ENCODE results near the gene ABCC4.

The ABCC4 gene

GRCh38 chr13:95035311-95036109 is 265.7 kb downstream of the ABCC4 start:
- DNase-seq = no peak

GRCh38 chr13:95033890-95034289 is 267.4 kb downstream of the ABCC4 start:
- DNase-seq = no peak

DNA sequence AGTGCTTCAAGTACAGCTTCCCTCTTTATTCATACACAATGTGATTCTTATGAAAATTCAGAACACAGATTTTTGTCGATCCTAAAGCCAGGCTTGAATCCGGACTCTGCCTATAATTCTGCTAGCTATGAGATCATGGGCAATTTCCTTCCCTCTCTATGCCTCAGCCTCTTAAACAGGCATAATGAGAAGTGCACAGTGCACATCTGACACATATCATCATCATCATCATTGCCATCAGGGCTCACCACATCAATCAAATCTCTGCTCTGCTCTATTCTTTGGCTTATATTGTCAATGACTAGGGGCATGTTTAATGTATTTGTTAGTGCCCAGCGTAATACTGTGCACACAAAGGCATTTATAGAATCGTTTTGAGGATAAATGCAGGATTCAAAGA is 269.1 kb downstream of the ABCC4 start:
- DNase-seq = no peak

- DNase-seq = no peak
These were observed 270.4 kb downstream of the ABCC4 start for GRCh38 chr13:95030821-95031343.

DNA sequence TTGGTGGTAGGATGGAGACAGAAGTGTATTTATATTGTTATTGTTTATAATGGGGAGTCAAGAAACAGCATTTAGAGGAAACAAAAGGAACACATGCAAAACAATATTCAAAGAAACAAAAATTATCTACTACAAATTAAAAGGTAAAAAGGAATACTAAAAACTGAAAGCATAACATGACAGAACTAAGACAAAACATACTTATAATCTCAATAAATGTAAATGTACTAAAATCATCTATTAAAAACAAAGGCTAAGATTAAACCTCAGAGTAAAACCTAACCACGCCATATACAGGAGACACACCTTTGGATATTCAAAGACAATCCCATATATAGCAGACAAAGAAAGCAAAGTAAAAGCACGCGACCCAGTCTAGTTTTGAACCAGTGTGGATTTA is 273.6 kb downstream of the ABCC4 start:
- DNase-seq = no peak

- no peak for DNase-seq
These were observed 276.1 kb downstream of the ABCC4 start for GRCh38 chr13:95025116-95025515.

- no peak for DNase-seq
These were observed 277.8 kb downstream of the ABCC4 start for GRCh38 chr13:95023405-95023804.

DNA sequence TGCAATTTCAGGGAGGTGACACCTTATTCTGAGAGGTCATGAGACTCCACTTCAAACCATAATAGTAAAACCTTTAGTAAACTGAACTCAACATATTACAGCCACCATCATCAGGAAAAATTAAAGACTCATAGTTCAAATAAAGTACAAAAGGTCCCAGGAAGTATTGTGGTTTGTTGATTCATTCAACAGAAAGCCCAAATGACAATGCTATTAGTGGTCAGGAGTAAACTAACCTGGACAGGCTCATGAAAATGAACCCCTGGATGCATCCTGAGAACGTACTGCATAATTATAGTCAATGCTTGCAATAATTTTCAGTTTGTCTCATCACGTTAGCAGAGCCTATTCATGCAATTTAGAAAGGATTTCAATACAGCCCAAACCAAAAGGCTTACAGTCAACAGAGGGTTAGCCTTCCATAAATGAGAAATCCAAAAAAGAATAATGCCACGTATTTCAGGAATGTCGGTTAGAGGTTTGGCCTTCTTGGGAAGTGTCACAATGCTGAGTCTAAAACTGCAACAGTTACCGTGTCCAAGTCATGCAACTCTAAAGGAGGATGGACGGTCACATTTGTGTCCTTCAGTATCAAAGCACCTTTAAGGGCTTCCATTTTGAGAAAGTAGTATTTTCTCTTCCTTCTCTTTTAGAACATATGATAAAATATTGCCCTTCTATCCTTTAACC is 280.8 kb downstream of the ABCC4 start:
- no peak for DNase-seq

- DNase-seq = no peak
These were observed 281.4 kb downstream of the ABCC4 start for GRCh38 chr13:95019886-95020285.

- DNase-seq = no peak
These were observed 293.9 kb downstream of the ABCC4 start for GRCh38 chr13:95007322-95007721.

- DNase-seq = no peak
These were observed 296.0 kb downstream of the ABCC4 start for GRCh38 chr13:95005300-95005699.

- DNase-seq = no peak
These were observed 298.0 kb downstream of the ABCC4 start for GRCh38 chr13:95003019-95003813.

GRCh38 chr13:95002126-95002525 is 299.1 kb downstream of the ABCC4 start:
- no peak for DNase-seq

- DNase-seq = no peak
These were observed 301.4 kb downstream of the ABCC4 start for GRCh38 chr13:94999871-95000270.

DNA sequence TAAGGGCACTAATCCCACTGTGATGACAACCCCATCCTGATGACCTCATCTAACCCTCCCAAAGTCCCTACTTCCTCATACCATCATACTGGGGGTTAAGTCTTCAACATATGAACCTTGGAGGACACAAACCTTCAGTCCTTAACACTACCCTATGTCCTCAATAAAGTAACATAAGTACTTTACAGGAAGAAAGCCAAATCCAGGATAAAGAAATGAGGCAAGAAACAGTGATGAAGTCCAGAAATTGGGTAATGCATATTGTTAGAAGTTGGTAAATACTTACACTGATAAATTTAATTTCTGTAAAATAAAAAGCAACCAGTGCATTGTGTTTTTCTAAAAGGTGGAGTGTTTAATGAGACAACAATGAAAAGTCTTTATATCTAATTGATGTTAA is 304.1 kb downstream of the ABCC4 start:
- no peak for DNase-seq

DNA sequence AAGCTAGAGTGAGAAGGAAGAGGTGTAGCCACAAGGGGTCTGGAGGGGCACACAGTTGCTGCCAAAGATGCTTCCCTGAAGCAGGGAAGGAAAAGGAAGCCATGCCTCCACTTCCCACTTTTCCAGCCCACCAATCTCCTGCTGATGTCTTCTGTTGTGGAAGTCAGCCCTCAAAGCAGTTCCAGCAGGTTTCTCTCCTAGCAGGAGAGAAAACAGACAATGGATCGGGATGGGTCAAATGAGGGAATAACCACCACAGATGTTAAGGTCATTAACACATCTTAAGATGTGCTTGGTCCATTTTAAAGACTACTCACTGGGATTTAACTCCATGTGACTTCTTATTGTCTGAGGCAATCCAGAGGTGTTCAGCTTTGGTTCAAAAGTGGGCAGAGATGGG is 304.8 kb downstream of the ABCC4 start:
- no peak for DNase-seq

DNA sequence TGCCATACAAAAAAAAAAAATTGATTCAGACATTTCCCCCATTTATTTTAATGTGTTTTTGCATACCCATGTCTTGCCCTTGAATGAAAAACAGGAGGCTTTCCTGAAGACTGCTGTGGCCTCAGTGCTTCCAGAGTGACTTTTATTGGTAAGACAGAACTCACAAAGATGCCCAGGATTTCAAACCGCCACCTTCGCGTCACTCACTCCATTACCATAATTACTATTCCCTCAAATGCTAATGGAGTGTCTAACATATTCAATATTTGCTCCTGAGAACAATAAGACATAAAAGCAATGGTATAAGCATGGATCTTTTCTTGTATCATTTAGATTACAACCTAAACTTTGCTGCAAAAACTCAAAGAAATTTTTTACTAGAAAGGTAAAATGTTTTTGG is 306.7 kb downstream of the ABCC4 start:
- DNase-seq = no peak

- no peak for DNase-seq
These were observed 307.6 kb downstream of the ABCC4 start for GRCh38 chr13:94993616-94994015.

DNA sequence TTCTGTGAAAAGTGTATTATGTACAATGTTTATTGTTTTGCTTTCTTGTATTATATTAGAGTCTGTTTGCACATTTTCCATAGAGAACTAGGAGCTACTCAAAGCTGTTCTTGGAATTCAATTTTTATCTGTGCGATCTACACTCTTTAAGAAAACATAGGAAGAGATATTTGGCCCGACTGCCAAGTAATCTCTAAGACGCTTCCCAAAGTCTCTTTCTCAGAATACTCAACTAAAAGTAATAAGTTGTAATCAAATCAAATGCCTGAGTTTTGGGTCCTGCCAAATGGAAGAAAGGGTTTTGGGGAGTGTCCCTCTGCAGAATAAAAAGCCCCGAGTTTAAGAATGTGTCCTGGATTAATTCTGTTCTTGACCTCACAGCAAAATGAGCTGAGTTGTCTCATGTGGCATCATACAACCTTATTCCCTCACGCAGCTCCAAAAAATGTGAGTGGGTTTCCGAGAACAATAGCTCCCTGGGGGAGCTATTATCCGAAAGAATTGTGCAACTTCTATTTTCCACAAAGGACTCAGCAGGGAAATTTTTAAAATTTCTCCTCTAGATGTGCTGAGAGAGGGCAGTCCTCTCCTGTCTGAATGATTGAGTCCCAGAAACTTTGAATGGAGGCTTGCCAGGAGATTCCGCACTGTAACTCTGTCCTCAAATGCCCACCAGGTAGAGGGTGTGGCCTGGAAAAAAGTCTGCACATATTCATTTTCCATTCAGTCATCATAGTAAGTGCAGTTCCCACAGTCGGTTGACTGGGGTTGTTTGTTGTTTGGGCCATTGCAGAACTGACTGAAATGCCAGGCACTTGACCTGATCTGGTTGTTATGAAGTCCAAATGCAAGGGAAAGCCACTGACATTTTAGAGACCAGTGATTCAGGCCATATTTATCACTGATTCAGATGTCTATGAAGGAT is 309.0 kb downstream of the ABCC4 start:
- no peak for DNase-seq

DNA sequence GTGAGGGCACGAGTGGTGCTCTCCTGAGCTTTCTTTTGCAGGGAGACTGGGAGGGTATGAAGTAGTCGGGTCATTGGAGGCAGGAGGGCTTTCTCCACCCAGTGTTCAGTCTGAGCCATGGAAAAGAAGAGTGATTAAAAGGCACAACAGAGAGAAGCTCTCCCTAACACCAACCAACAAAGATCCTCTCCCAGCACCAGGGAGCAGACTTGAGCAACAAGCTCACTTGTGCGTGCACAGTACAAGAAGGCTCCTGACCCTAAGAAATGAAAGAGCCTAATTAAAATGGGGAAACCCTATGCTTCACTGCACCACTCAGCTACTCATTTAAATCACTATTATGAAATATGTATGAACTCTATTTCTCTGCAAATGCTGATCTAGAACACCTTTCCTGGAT is 312.6 kb downstream of the ABCC4 start:
- DNase-seq = no peak

- DNase-seq = no peak
These were observed 313.4 kb downstream of the ABCC4 start for GRCh38 chr13:94987869-94988268.

DNA sequence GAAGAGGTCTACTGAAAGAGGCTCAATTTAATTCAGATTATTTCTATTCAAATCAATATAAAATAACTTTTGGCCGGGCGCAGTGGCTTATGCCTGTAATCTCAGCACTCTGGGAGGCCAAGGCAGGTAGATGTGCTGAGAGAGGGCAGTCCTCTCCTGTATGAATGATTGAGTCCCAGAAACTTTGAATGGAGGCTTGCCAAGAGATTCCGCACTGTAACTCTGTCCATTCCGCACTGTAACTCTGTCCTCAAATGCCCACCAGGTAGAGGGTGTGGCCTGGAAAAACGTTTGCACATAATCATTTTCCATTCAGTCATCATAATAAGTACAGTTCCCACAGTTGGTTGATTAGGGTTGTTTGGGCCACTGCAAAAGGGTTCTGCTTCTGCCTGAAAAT is 314.2 kb downstream of the ABCC4 start:
- DNase-seq = no peak

All from CD4-positive, alpha-beta T cell treated with Interleukin-17A for 4 hours (primary cell).